HG03108 (cell line): ENCODE data around the gene PLEKHG7.

Experiments used
- ATAC-seq: cut with Tn5 transposase; IDR thresholded peaks from one replicate; pipeline ENCODE4 v1.9.1; 2021; ENCODE audit warnings: moderate library complexity; ENCODE audit not compliant: unreplicated experiment

Gene PLEKHG7

GRCh38 chr12:92707926-92708325 lies 5.1 kb downstream of the PLEKHG7 start:
- ATAC-seq: no peak

- ATAC-seq: no peak
These were observed 12.8 kb downstream of the PLEKHG7 start for GRCh38 chr12:92715625-92716024.

- ATAC-seq: no peak
These were observed 14.4 kb downstream of the PLEKHG7 start for GRCh38 chr12:92717202-92717601.

GRCh38 chr12:92718483-92718990 lies 15.7 kb downstream of the PLEKHG7 start:
- ATAC-seq: no peak

GRCh38 chr12:92719674-92720073 lies 16.9 kb downstream of the PLEKHG7 start:
- ATAC-seq: no peak

- ATAC-seq: no peak
These were observed 18.3 kb downstream of the PLEKHG7 start for GRCh38 chr12:92721130-92721529.

GRCh38 chr12:92721656-92722055 lies 18.9 kb downstream of the PLEKHG7 start:
- ATAC-seq: no peak

- ATAC-seq: no peak
These were observed 20.1 kb downstream of the PLEKHG7 start for GRCh38 chr12:92722897-92723296.

- no peak for ATAC-seq
These were observed 24.1 kb downstream of the PLEKHG7 start for GRCh38 chr12:92726850-92727249.

GRCh38 chr12:92729773-92730305 lies 27.1 kb downstream of the PLEKHG7 start:
- ATAC-seq: no peak

GRCh38 chr12:92730758-92731157 lies 28.0 kb downstream of the PLEKHG7 start:
- ATAC-seq: no peak

- no peak for ATAC-seq
These were observed 29.4 kb downstream of the PLEKHG7 start for GRCh38 chr12:92732216-92732615.

- no peak for ATAC-seq
These were observed 29.9 kb downstream of the PLEKHG7 start for GRCh38 chr12:92732716-92733115.

- no peak for ATAC-seq
These were observed 30.4 kb downstream of the PLEKHG7 start for GRCh38 chr12:92733181-92733580.

GRCh38 chr12:92733661-92734060 lies 30.9 kb downstream of the PLEKHG7 start:
- no peak for ATAC-seq

- no peak for ATAC-seq
These were observed 32.4 kb downstream of the PLEKHG7 start for GRCh38 chr12:92735131-92735721.

- ATAC-seq: no peak
These were observed 33.8 kb downstream of the PLEKHG7 start for GRCh38 chr12:92736605-92737004.

GRCh38 chr12:92737855-92738850 lies 35.4 kb downstream of the PLEKHG7 start:
- ATAC-seq: no peak

GRCh38 chr12:92739113-92739512 lies 36.3 kb downstream of the PLEKHG7 start:
- ATAC-seq: no peak

- no peak for ATAC-seq
These were observed 37.6 kb downstream of the PLEKHG7 start for GRCh38 chr12:92740411-92740810.

GRCh38 chr12:92743026-92743425 lies 40.2 kb downstream of the PLEKHG7 start:
- ATAC-seq: no peak
